NCI-H1694 treated with DMSO at 0.1 percent for 48 hours (cell line): ENCODE data around the gene LARP4.
"Not testable (repeated sequence)": the region's sequence is repeated elsewhere in the genome, so short reads cannot be mapped to it uniquely, and the experiment has no call there.

Experiments used
- DNase-seq: peaks from one replicate; lab custom pipeline; 2025; lab: John Stamatoyannopoulos, UW

The LARP4 gene

GRCh38 chr12:50401500-50402081 lies 906 bp downstream of the LARP4 start:
- DNase-seq: peak; percentile 18

GRCh38 chr12:50402264-50403000 lies 1.7 kb downstream of the LARP4 start:
- no peak for DNase-seq

- DNase-seq: no peak
Measured at GRCh38 chr12:50403001-50403440, 2.3 kb downstream of the LARP4 start.

- no peak for DNase-seq
Measured at GRCh38 chr12:50404307-50404706, 3.6 kb downstream of the LARP4 start.

GRCh38 chr12:50411051-50411660 lies 10.5 kb downstream of the LARP4 start:
- no peak for DNase-seq

- DNase-seq: no peak
Measured at GRCh38 chr12:50415899-50416479, 15.3 kb downstream of the LARP4 start.

- DNase-seq: no peak
Measured at GRCh38 chr12:50419112-50419909, 18.6 kb downstream of the LARP4 start.

- not testable (repeated sequence) for DNase-seq
Measured at GRCh38 chr12:50422855-50423254, 22.2 kb downstream of the LARP4 start.

GRCh38 chr12:50423342-50423741 lies 22.7 kb downstream of the LARP4 start:
- DNase-seq: not testable (repeated sequence)

- no peak for DNase-seq
Measured at GRCh38 chr12:50425589-50426258, 25.0 kb downstream of the LARP4 start.

GRCh38 chr12:50431656-50432055 lies 31.0 kb downstream of the LARP4 start:
- not testable (repeated sequence) for DNase-seq

- no peak for DNase-seq
Measured at GRCh38 chr12:50440288-50440687, 39.6 kb downstream of the LARP4 start.

GRCh38 chr12:50441763-50442162 lies 41.1 kb downstream of the LARP4 start:
- no peak for DNase-seq

- DNase-seq: no peak
Measured at GRCh38 chr12:50442178-50442908, 41.7 kb downstream of the LARP4 start.

- DNase-seq: not testable (repeated sequence)
Measured at GRCh38 chr12:50449671-50450070, 49.0 kb downstream of the LARP4 start.

GRCh38 chr12:50452795-50453194 lies 52.1 kb downstream of the LARP4 start:
- no peak for DNase-seq

- no peak for DNase-seq
Measured at GRCh38 chr12:50453872-50454271, 53.2 kb downstream of the LARP4 start.

- no peak for DNase-seq
Measured at GRCh38 chr12:50458606-50459005, 57.9 kb downstream of the LARP4 start.

GRCh38 chr12:50467439-50467838 lies 66.8 kb downstream of the LARP4 start:
- DNase-seq: no peak

- DNase-seq: no peak
Measured at GRCh38 chr12:50477241-50477832, 76.7 kb downstream of the LARP4 start.
